IPS-NIHi11 (cell line): ENCODE data around the gene SPINT4.
"Not testable (repeated sequence)": the region's sequence is repeated elsewhere in the genome, so short reads cannot be mapped to it uniquely, and the experiment has no call there.

Experiments used
- DNase-seq: peaks from one replicate; pipeline ENCODE4 v3.0.0; 2012; ENCODE audit warnings: mixed read lengths, low spot score

The SPINT4 gene

GRCh38 chr20:45722047-45722446 lies at the start of gene SPINT4:
SPINT4 (plus strand) TSS chr20:45722347; CDS start chr20:45722368, 21 bp downstream.
- DNase-seq = no peak

DNA sequence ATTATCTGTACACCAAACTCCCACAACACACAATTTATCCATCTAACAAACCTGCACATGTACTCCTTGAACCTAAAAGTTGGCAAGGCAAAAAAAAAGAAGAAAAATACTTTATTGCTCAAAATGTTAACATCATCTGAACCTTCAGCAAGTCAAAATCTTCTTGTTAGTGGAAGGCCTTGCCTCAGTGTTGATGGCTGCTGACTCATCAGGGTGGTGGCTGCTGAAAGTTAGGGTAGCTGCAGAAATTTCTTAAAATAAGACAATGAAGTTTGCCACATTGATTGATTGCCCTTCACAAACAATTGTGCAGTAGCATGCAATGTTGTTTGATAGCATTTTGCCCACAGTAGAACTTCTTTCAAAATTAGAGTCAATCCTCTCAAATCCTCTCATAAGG lies 49.4 kb upstream of the SPINT4 start:
- no peak for DNase-seq

- DNase-seq = no peak
Observed at GRCh38 chr20:45679650-45680049, 42.5 kb upstream of the SPINT4 start.

DNA sequence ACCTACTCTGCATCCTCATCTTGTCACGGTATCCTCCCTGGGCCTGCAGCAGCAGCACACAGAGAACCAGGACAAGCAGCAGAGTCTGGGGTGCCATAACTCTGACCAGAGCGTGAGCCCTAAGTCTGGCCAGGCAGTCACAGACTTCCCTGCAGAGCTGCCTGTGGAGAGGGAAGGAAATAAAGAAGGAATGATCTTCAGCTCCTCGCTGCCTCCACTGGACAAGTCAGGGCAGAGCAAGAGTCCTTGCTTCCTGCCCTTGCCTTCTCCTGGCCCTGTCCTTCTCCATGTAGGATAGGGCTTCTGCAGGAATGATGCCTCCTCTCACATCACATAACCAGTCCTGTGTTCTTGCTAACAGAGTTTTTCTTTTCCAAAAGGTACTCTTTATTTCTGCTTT lies 36.3 kb upstream of the SPINT4 start:
- peak; percentile 73 for DNase-seq

DNA sequence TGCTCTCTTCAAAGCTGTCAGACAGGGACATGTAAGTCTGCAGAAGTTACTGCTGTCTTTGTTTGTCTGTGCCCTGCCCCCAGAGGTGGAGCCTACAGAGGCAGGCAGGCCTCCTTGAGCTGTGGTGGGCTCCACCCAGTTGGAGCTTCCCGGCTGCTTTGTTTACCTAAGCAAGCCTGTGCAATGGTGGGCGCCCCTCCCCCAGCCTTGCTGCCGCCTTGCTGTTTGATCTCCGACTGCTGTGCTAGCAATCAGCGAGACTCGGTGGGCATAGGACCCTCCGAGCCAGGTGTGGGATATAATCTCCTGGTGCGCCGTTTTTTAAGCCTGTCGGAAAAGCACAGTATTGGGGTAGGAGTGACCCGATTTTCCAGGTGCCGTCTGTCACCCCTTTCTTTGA lies 28.8 kb upstream of the SPINT4 start:
- not testable (repeated sequence) for DNase-seq

GRCh38 chr20:45695496-45695895 lies 26.7 kb upstream of the SPINT4 start:
- DNase-seq = no peak

GRCh38 chr20:45701104-45701503 lies 21.0 kb upstream of the SPINT4 start:
- no peak for DNase-seq

- DNase-seq = no peak
Observed at GRCh38 chr20:45701873-45702272, 20.3 kb upstream of the SPINT4 start, which contains the start of gene WFDC13. WFDC13 (plus strand) TSS chr20:45702038; CDS start chr20:45702124, 86 bp downstream.

DNA sequence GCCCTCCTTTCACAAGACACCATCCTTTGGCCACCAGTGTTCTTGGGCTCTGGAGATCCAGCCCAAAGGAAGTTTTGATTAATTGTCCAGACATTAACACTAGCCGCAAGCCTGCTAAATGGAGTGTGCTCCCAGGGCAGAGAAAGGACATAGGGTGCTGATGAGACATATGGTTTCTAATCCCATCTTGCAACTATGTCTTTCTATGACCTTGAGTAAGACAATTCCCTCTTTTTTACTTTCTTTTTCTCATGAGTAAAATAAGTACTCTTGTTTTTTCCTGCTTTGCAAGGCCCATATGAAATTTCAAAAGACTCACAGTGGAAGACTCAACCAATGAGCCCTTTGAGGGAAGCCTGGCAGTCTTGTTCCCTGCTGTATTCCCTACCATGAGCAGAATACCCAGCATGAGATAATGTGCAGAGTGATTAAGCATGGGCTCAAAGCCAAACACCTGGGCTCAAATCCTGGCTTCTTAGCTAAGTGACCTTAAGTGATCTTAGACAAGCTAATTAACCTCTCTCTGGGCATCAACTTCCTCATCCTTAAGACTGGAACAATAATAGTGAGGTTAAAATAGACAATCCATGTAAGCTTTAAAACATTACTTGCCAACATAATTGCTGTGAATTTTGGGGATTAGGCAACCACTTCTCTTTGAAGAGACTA lies 17.0 kb upstream of the SPINT4 start, which contains the start of gene WFDC10B:
Gene WFDC10B, minus strand, starts transcription at position 51 of the 669 bp plus-strand sequence. CDS start 19,027 bp downstream, outside the sequence.
- no peak for DNase-seq

DNA sequence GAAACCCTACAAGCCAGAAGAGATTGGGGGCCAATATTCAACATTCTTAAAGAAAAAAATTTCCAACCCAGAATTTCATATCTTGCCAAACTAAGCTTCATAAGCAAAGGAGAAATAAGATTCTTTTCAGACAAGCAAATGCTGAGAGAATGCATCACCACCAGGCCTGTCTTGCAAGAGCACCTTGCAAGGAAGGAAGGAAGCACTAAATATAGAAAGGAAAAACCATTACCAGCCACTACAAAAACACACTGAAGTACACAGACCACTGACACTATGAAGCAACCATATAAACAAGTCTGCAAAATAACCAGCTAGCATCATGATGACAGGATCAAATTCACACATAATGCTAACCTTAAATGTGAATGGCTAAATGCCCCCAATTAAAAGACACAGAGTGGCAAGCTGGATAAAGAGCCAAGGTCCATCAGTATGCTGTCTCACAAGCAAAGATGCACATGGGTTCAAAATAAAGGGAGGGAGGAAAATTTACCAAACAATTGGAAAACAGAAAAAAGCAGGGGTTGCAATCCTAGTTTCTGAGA lies 5.9 kb upstream of the SPINT4 start:
- DNase-seq = not testable (repeated sequence)

DNA sequence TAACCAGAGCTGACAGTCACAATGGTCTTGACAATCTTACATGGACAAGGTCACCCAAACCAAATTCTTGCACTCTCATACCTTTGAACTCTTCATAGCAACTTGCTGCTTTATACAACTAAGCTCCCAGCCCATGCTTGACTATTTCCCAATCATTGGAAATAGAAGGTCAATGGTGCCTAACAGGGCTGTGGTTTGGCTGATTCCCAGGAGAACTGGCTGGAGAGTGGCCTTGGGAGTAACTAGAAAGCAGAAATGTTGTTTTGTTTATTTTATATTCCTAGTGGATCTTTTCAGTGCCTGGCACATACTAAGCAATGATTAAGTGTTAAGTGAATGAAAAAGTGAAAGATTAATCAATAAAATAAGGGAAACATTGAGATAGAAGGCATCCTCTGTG lies 3.0 kb downstream of the SPINT4 start:
- DNase-seq = no peak

DNA sequence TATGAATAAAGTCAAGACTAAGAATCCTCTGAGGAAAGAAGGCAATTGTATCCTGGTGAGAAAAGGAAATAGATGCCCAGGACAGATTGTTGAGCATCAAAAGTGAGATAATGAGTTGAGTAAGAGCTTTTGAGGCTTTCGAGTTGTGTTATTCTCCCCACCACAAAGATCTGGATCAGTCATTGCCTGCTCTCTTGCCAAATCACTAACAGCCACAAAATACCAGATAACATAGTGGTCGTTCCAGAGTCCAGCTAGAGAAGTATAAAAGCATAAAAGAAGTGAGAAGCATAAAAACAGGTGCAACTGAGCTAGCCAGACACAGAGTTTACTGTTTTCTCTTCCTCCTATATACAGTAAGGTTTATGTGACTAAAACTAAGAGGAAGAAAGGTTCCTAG lies 4.9 kb downstream of the SPINT4 start:
- no peak for DNase-seq

DNA sequence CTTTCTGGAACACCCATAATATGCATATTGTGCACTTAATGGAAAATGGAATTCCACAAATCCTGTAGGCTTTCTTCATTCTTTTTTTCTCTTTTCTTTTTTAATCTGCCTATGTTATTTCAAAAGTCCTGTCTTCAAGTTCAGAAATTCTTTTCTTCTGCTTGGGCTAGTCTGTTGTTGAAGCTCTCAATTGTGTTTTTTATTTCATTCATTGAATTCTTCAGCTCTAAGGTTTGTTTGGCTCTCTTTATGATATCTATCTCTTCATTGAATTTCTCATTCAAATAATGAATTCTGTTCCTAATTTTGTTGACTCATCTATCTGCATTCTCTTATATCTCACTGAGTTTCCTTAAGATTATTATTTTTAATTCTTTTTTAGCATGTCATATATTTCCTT lies 10.1 kb downstream of the SPINT4 start:
- DNase-seq = no peak

DNA sequence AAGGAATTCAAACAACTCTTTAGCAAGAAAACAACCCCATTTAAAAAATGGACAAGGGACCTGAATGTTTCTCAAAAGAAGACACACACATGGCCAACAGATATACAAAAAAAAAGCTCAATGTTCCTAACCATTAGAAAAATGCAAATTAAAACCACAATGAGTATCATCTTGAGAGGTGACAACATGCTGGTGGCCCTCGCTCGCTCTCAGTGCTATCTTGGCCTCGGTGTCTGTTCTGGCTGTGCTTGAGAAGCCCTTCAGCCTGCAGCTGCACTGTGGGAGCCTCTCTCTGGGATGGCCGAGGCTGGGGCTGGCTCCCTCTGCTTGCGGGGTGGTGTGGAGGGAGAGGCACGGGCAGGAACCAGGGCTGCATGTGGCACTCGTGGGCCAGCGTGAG lies 13.4 kb downstream of the SPINT4 start:
- DNase-seq = no peak

DNA sequence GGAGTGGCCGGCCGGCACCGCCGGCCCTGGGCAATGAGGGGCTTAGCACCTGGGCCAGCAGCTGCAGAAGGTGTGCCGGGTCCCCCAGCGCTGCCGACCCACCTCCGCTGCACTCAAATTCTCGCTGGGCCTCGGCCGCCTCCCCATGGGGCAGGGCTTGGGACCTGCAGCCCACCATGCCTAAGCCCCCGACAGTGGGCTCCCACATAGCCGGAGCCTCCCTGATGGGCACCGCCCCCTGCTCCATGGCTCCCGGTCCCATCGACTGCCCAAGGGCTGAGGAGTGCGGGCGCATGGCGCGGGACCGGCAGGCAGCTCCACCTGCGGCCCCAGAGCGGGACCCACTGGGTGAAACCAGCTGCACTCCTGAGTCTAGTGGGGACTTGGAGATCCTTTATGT lies 13.8 kb downstream of the SPINT4 start:
- DNase-seq = no peak

DNA sequence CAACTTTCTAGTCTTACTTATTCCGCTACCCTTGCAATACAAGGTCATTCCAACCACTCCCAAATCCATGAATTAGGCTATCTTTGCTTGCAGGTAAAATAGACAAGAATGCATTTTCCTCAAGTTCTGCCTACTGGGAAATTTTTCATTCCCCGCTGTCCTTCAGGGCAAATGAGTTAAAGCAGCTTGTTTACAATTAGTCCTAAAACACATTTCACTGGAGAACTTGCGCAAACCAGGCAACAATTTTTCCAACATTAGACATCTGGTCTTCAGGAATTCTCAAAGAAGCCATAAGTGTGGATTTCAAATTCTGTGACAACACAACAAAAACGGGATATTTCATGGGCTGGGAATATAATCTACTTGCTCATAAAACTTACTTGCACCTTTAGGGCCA lies 20.4 kb downstream of the SPINT4 start:
- DNase-seq = no peak

DNA sequence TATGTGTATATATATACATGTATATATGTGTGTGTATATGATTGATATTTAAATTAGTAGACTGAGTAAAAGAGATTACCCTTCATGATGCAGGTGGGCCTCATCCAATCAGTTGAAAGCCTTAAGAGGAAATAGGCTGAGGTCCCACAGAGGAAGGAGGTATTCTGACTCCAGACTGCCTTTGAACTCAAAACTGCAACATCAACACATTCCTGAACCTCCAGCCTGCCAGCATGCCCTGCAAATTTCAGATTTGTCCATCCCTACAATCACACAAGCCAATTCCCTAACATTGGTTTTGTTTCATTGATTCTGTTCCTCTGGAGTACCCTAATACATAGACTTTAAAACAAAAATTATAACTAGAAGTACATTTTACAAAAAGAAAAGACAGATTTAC lies 22.9 kb downstream of the SPINT4 start:
- DNase-seq = no peak

- no peak for DNase-seq
Observed at GRCh38 chr20:45751721-45752120, 29.6 kb downstream of the SPINT4 start.

- DNase-seq = no peak
Observed at GRCh38 chr20:45752746-45753145, 30.6 kb downstream of the SPINT4 start.

GRCh38 chr20:45758096-45758495 lies 35.9 kb downstream of the SPINT4 start:
- DNase-seq = no peak

- not testable (repeated sequence) for DNase-seq
Observed at GRCh38 chr20:45759921-45760320, 37.8 kb downstream of the SPINT4 start.

DNA sequence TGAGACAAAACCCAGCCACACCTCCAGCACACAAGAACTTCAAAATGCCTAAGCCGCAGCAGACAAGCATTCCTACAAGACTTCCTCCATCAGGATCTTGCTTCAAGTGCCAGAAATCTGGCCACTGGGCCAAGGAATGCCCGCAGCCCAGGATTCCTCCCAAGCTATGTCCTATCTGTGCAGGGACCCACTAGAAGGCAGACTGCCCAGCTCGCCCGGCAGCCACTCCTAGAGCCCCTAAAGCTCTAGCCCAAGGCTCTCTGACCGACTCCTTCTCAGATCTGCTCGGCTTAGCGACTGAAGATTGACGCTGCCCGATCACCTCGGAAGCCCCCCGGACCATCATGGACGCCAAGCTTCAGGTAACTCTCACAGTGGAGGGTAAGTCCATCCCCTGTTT lies 39.8 kb downstream of the SPINT4 start:
- DNase-seq = not testable (repeated sequence)

DNA sequence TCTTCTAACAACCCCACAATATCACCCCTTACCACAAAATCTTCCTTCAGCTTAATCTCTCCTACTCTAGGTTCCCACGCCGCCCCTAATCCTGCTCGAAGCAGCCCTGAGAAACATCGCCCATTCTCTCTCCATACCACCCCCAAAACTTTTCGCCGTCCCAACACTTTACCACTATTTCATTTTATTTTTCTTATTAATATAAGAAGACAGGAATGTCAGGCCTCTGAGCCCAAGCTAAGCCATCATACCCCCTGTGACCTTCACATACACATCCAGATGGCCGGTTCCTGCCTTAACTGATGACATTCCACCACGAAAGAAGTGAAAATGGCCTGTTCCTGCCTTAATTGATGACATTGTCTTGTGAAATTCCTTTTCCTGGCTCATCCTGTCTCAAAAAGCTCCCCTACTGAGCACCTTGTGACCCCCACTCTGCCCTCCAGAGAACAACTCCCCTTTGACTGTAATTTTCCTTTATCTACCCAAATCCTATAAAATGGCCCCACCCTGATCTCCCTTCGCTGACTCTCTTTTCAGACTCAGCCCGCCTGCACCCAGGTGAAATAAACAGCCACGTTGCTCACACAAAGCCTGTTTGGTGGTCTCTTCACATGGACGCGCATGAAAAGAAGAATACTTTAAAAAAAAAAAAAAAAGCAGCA lies 42.6 kb downstream of the SPINT4 start:
- DNase-seq = not testable (repeated sequence)
